DND-41 (cell line): ENCODE results near the gene C10orf90.

Source experiments
- ATAC-seq: fragments of 200-7000 bp; cut with Tn5 transposase; 3 replicates; pipeline ENCODE4 v1.9.1; 2021; ENCODE audit warnings: low read depth; ENCODE audit not compliant: insufficient read depth
- DNase-seq: peaks from one replicate; pipeline ENCODE4 v3.0.0-alpha.2; 2020
- H2AFZ ChIP-seq: 2 replicates; pipeline ENCODE4 v1.6.0; 2012; ENCODE audit warnings: low read depth, low read length
- H3K27ac ChIP-seq: 2 replicates; pipeline ENCODE4 v1.5.1; 2012; ENCODE audit warnings: low read length, inconsistent platforms
- H3K27me3 ChIP-seq: fragments of 200-600 bp; sonication (generic); 2 replicates; pipeline ENCODE4 v1.6.0; 2012; ENCODE audit warnings: low read length, mild to moderate bottlenecking, inconsistent platforms; ENCODE audit not compliant: insufficient read depth, poor library complexity
- H3K36me3 ChIP-seq: 2 replicates; pipeline ENCODE4 v1.5.1; 2012; ENCODE audit warnings: low read length, inconsistent platforms; ENCODE audit not compliant: insufficient read depth
- H3K4me1 ChIP-seq: 2 replicates; pipeline ENCODE4 v1.5.1; 2012; ENCODE audit warnings: mild to moderate bottlenecking, low read length; ENCODE audit not compliant: insufficient read depth
- H3K4me2 ChIP-seq: 2 replicates; pipeline ENCODE4 v1.6.0; 2012; ENCODE audit warnings: mild to moderate bottlenecking, moderate library complexity, low read length, inconsistent platforms; ENCODE audit not compliant: insufficient read depth
- H3K4me3 ChIP-seq, 2 experiments: fragments of 200-600 bp in 1 of 2; shearing (Covaris generic) in 1 of 2; 2 replicates each; pipeline ENCODE4 v1.5.1; 2012 to 2016; ENCODE audit warnings: inconsistent platforms in 2 of 2, low read length in 2 of 2, mild to moderate bottlenecking in 2 of 2, low read depth in 1 of 2, moderate library complexity in 1 of 2
- H3K79me2 ChIP-seq: 2 replicates; pipeline ENCODE4 v1.6.0; 2012; ENCODE audit warnings: low read length, inconsistent platforms; ENCODE audit not compliant: insufficient read depth
- H3K9ac ChIP-seq: 2 replicates; pipeline ENCODE4 v1.6.0; 2012; ENCODE audit warnings: low read depth, mild to moderate bottlenecking, inconsistent platforms, low read length, moderate library complexity
- H3K9me3 ChIP-seq: 2 replicates; pipeline ENCODE4 v1.5.1; 2012; ENCODE audit warnings: low read length, moderate library complexity, mild to moderate bottlenecking, inconsistent platforms; ENCODE audit not compliant: insufficient read depth, severe bottlenecking
- H4K20me1 ChIP-seq: 2 replicates; pipeline ENCODE4 v1.6.0; 2012; ENCODE audit warnings: low read length; ENCODE audit not compliant: insufficient read depth
- CTCF ChIP-seq: IDR thresholded peaks from 2 replicates; pipeline ENCODE4 v1.5.1; 2012; ENCODE audit warnings: borderline replicate concordance, low read length, moderate library complexity, mild to moderate bottlenecking; ENCODE audit not compliant: poor library complexity, severe bottlenecking; ENCODE audit errors: extremely low read depth
- EZH2 ChIP-seq: IDR thresholded peaks from 3 replicates; pipeline ENCODE4 v1.6.1; 2012; ENCODE audit warnings: borderline replicate concordance, low read depth, mild to moderate bottlenecking, moderate library complexity, low read length, inconsistent platforms; ENCODE audit not compliant: severe bottlenecking

C10orf90 gene

GRCh38 chr10:126397156-126397555 is 273.3 kb downstream of the C10orf90 start:
- no peaks in the 10 kb centered on the region for H3K36me3 ChIP-seq
- no peaks in the 10 kb centered on the region for H3K4me1 ChIP-seq
- H3K4me2 ChIP-seq, result no peak overlapping the region
- H3K27me3 ChIP-seq, result no peaks in the 10 kb centered on the region
- H3K9ac ChIP-seq, result no peak overlapping the region
- no peak for ATAC-seq
- H2AFZ ChIP-seq, result no peak overlapping the region
- DNase-seq, result no peak
- TF ChIP-seq EZH2, result no peak
- no peak for TF ChIP-seq CTCF
- H3K4me3 ChIP-seq, result no peak overlapping the region
- H4K20me1 ChIP-seq, result no peaks in the 10 kb centered on the region
- no peaks in the 10 kb centered on the region for H3K79me2 ChIP-seq
- no peak overlapping the region for H3K27ac ChIP-seq
- no peaks in the 10 kb centered on the region for H3K9me3 ChIP-seq

GRCh38 chr10:126394948-126395347 is 275.5 kb downstream of the C10orf90 start:
- TF ChIP-seq EZH2, result no peak
- no peaks in the 10 kb centered on the region for H4K20me1 ChIP-seq

GRCh38 chr10:126393076-126393475 is 277.4 kb downstream of the C10orf90 start:
- ATAC-seq, result peak; percentile 69
- DNase-seq, result no peak
- Histone ChIP-seq H3K27ac (no peak overlapping the region), H2AFZ (no peak overlapping the region), H3K9ac (no peak overlapping the region), H3K79me2 (no peaks in the 10 kb centered on the region), H3K36me3 (no peaks in the 10 kb centered on the region), H3K4me3 (no peak overlapping the region), H3K9me3 (peaks cover 4% of the 10 kb centered on the region), H3K4me2 (no peak overlapping the region), H3K27me3 (no peaks in the 10 kb centered on the region), H4K20me1 (no peaks in the 10 kb centered on the region), H3K4me1 (no peaks in the 10 kb centered on the region)
- TF ChIP-seq EZH2, result no peak
- TF ChIP-seq CTCF, result no peak

More at GRCh38 chr10:126394948-126395347, 275.5 kb downstream of the C10orf90 start:
- Histone ChIP-seq H3K36me3 (no peaks in the 10 kb centered on the region), H3K27me3 (no peaks in the 10 kb centered on the region), H3K79me2 (no peaks in the 10 kb centered on the region), H3K4me1 (no peaks in the 10 kb centered on the region), H3K9me3 (no peaks in the 10 kb centered on the region), H2AFZ (no peak overlapping the region), H3K9ac (no peak overlapping the region), H3K4me3 (no peak overlapping the region), H3K4me2 (no peak overlapping the region), H3K27ac (no peak overlapping the region)
- ATAC-seq (no peak), DNase-seq (no peak)

GRCh38 chr10:126392469-126392868 is 278.0 kb downstream of the C10orf90 start:
- Histone ChIP-seq H3K27ac (no peak overlapping the region), H3K4me1 (no peaks in the 10 kb centered on the region), H3K4me2 (no peak overlapping the region), H3K9me3 (peaks cover 4% of the 10 kb centered on the region), H3K27me3 (no peaks in the 10 kb centered on the region), H3K36me3 (no peaks in the 10 kb centered on the region), H2AFZ (no peak overlapping the region), H3K4me3 (no peak overlapping the region), H3K79me2 (no peaks in the 10 kb centered on the region), H4K20me1 (no peaks in the 10 kb centered on the region), H3K9ac (no peak overlapping the region)
- TF ChIP-seq CTCF (no peak), EZH2 (no peak)
- DNase-seq, result peak; percentile 8
- ATAC-seq, result no peak
